C4-2B (cell line): ENCODE data around the gene LGALS9.

ENCODE experiments used
- H3K27ac ChIP-seq: fragments of 450-650 bp; 2 replicates; pipeline ENCODE4 v1.5.1; 2017
- ZFX ChIP-seq: fragments of 450-650 bp; IDR thresholded peaks from 2 replicates; pipeline ENCODE4 v1.6.1; 2017
- TF ChIP-seq, protein P1 (sequence below): fragments of 450-650 bp; conservative IDR thresholded peaks from 2 replicates; pipeline ENCODE4 v1.5.1; 2017; ENCODE audit warnings: mild to moderate bottlenecking

Gene LGALS9

DNA sequence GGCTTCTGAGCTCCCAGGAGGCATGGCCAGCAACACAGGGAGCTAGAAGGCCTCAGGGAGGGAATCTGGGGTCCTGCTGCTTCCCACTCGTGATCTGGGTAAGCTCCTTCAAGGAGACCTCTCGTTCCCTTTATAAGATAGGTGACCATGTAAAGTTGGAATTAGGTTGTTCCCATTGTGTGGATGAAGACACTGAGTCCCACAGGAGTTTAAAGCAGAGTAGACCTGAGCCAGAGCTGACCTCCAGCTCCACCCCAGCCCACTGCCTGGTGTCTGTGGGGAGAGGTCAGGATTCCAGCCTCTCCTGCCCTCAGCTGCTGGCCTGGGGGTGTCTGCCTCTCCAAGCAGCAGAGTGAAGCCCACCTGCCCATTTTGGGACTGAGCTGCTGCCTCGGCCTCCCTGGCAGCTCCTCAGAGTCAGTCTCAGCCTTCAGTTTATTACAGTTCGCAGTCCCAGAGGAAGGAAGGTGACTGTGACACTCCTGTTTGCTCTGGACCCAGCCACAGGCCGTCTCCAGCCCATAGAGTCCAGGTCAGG lies 33.1 kb upstream of the LGALS9 start:
- TF ChIP-seq ZFX: no peak
- TF ChIP-seq, protein P1, sequence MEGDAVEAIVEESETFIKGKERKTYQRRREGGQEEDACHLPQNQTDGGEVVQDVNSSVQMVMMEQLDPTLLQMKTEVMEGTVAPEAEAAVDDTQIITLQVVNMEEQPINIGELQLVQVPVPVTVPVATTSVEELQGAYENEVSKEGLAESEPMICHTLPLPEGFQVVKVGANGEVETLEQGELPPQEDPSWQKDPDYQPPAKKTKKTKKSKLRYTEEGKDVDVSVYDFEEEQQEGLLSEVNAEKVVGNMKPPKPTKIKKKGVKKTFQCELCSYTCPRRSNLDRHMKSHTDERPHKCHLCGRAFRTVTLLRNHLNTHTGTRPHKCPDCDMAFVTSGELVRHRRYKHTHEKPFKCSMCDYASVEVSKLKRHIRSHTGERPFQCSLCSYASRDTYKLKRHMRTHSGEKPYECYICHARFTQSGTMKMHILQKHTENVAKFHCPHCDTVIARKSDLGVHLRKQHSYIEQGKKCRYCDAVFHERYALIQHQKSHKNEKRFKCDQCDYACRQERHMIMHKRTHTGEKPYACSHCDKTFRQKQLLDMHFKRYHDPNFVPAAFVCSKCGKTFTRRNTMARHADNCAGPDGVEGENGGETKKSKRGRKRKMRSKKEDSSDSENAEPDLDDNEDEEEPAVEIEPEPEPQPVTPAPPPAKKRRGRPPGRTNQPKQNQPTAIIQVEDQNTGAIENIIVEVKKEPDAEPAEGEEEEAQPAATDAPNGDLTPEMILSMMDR: no peak
- no peak overlapping the region for H3K27ac ChIP-seq

DNA sequence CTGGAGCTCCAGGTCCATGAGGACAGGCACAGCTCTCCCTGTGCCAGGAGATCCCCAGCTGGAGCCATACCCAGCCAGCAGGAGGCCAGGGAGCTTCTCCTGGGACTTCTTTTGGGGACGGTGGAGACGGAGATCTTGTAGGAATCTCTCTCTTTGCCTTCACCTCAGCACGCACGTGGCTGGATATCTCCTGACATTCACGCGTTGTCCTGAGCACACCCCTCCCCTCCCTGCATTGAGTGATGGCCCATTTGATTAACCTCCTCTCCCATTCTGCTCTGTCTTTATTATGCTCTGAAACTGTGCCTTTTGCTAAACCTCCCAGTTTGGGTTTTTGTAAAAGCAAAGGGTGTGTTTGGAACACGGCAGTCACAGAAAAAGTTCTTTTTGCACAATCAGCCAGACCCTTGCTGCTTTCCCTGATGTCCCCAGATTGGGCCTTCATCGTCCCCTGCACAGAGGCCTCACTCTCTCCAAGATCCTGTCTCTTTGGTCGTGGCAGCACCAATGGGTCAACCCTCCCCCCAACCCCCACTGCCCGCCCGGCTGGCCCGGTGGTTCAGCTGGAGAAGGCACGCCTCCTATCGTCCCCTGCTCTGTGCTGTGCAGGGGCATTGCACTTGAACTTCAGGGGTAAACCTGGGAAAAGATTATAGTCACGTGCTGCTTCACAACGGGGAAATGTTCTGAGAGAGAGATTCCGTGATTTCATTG lies 32.5 kb upstream of the LGALS9 start:
- no peak overlapping the region for H3K27ac ChIP-seq
- TF ChIP-seq, protein P1: no peak
- TF ChIP-seq ZFX: no peak

DNA sequence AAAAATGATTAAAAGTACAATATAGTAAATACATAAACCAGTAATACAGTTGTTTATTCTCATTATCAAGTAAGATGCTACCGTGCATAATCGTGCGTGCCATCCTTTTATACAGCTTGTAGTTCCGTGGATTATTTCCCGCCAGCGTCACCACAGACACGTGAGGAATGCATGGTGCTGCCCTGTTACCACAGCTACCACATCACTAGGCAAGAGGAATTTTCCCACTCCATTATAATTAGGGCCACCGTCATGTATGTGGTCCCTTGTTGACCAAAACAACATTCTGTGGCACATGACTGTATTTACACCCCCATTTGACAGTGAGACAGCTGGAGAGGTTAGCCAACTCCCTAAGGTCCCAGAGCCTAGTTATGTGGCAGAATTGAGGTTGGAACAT lies 30.5 kb upstream of the LGALS9 start:
- H3K27ac ChIP-seq: no peak overlapping the region
- TF ChIP-seq, protein P1: no peak
- no peak for TF ChIP-seq ZFX

DNA sequence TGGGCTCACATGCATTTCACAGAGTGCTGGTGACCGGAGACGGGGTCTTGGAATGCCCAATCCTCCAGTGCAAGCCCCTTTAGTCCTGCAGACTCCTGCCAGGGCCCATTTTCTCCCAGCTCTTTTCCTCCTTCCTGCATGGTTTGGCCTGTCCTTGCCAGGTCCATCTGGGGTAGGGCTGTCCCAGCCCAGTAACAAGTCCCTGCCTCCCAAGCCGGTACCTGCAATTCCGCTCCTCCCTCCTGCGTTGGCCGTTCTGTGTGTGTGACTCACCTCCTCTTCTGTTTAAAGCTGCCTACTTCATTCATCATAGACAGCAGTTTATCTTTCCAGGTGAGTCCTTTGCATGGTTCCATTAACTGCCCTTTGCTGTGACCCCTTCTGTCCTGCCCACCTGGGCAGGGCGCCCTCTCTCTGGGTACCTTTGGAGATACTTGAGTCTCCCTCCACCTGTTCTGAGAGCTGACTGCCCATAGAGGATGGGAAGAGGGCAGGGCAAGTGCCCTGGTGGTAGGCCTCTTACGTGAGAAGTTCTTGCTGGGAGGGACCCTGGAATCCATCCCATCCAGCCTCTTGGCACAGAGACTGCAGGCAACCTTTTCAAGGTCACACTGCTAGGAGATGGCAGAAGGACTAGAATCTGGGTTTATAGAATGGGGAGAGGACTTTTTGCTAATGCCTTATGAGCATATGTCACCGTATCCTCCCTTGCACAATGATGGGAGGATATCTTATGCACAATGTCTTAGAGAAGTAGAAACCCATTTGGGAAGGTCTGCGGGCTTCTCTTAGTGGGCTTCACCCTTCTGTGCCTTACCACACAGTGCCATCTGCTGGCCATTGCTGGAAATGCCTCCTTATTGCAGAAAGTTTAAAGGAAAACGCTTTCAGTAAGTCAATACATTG lies 29.7 kb upstream of the LGALS9 start:
- TF ChIP-seq ZFX: no peak
- TF ChIP-seq, protein P1: peak; percentile 94
- H3K27ac ChIP-seq: no peak overlapping the region

DNA sequence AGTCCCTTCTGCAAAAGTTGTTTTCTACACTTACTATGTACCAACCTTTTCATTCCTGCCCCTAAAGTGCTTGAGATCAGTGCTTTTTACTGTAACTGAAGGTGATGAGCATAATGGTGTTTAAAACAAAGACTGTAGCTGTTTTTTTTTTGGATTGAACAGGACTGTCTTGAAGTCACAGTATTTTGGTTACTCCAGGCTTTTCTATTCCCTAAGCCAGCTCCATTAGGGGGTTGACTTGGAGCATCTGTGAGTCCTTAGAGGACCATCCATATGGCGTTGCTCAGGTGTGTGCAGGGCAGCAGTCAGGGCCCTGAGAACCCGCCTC lies 29.0 kb upstream of the LGALS9 start:
- no peak overlapping the region for H3K27ac ChIP-seq
- TF ChIP-seq ZFX: no peak
- TF ChIP-seq, protein P1: peak; percentile 65

DNA sequence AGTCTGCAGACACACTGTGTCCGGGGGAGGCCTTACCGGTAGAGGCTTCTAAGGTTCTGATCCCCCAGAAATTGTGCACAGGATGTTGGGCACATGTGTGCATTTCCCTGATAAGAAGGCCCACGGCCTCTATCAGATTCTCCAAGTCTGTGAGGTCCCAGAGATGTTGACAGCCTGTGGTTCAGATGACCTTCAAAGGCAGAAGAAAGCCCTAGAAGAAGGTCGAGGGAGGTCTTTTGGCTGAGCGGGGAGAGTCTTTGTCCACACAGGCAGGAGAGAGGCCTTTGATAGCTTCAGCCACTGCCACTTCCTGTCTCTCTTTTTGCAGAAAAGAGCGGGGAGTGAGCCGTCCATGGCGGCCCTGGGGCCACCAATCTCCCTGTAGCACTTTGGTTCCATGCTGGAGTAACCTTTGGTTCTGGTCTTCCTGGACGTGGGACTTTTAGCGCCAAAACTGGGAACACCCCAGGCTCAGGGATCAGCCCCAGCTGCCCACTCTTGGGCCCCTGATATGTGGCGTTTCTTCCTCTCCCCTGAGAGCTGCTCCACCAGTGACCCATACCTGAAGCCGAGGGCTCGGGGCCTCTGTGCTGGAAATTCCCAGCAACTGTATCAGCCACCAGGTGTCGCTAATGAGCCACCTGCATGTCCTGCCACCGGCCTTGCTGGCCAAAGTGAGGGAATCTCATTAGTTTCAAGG lies 28.1 kb upstream of the LGALS9 start:
- H3K27ac ChIP-seq: no peak overlapping the region
- TF ChIP-seq, protein P1: peak; percentile 97
- no peak for TF ChIP-seq ZFX
